LNCAP (cell line): ENCODE results near the gene NAT8L.

Experiments used
- CTCF ChIP-seq: fragments of 450-650 bp; IDR thresholded peaks from 2 replicates; pipeline ENCODE4 v1.5.1; 2017; ENCODE audit warnings: mild to moderate bottlenecking

NAT8L gene

GRCh38 chr4:2060611-2061185 is 1.6 kb downstream of the NAT8L start:
- TF ChIP-seq CTCF: no peak

DNA sequence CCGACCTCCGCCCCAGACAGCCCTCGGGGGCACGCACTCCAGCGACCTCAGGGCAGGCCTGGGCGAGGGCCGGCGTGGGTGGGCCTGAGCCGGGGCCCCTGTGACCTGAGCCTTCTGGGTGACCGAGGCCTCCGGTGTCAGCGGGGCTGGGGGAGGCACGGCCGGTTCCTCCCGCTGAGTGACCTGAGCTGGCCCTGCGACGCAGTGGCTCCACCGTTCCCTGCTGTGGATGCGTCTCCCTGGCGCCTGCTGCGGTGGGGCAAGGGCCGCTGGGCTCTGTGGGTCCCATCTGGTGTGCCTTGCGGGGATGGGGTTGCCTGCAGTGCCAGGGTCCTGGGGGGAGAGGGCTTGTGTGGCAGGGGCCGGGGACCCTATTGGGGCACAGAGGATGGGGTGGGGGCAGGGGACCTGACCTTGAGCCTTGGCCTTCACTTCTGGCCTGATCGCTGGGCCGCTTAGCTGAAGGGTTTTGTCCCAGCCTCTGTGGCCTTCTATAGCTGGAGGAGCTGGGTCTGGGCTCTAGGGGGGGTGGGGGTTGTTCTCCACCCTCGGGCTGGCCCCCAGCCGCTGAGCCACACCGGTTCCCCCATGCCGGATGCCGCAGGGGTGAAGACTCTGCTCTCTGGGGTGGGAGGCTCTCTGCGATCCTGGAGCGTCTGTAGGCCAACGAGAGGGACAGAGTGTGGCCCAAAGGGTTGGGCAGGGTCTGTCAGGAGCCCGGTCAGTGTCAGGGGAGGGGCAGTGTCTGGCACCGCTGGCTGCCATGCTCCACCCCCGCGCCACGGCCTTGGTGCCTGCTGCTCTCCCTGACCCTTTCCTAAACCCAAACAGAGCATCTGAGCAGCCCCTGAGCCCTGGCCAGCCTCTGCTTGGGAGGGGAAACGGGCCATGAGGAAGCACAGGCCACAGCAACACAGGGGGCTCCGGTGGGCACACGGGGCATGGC is 2.3 kb downstream of the NAT8L start:
- TF ChIP-seq CTCF: no peak

DNA sequence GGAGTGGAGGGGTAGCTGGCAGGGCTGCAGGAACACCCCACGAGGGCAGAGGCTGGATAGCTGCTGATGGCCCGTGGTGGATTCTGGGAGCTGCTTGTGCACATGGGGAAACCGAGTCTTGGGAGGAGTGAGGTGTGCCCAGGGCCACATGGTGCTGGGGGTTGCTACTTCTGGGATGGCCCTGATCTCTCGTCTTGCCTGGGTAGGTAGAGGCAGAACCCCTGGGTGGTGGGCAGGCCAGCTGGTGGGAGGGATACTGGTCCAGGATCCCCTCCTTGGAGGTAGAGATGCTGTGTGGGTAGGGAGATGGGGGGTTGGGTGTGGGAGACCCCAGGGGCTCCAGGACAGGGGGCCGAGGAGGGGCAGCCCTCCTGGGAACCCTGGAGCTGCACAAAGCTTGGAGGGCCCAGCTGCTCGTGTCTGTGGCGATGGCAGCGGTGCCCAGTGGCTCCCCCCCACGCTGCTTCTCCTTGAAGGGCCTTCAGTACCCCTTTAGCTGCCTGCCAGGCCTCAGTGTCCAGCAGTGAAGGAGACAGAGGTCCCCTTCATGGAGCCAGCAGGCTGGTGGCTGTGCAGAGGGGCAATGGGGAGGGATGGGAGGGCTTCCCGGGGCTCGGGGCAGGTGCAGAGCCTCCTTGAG is 3.2 kb downstream of the NAT8L start:
- no peak for TF ChIP-seq CTCF

GRCh38 chr4:2062808-2063524 is 3.8 kb downstream of the NAT8L start:
- no peak for TF ChIP-seq CTCF

GRCh38 chr4:2063557-2064275 is 4.6 kb downstream of the NAT8L start:
- no peak for TF ChIP-seq CTCF

DNA sequence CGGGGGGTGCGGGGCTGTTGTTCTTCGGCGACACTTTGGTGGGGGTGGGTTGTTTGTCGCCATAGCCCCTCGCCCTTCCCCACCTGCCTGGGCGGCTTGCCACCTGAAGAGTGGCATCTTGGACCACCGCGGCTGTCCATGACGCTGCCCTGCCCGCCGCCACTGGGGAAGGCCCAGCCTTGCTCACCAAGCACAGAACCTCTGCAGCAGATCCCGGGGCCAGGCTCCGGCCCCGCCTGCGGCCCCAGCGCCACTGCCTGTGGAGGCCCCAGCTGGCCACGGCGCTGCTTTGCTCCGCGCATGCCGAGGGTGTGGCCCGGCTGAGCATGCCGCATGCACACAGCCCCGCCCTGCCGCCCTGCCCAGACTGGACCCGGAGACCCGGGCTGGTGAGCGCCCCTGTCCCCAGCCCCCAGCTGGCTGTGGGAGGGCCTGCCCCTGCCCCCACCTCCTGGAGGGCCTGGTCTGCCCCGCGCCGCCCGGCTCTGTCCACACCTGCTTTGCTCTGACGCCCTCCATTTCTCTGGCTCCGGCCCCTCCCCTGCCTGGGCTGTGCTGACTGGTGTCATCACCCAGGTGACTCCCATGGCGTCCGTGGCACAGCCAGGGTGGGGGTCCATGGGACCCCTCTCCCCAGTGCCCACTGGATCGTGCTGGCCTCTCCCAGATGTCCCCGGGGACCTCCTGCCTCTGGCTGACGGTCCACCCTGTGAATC is 5.3 kb downstream of the NAT8L start:
- no peak for TF ChIP-seq CTCF
